Measurements from ENCODE around the gene CCDC169.
"Not testable (repeated sequence)": the region's sequence is repeated elsewhere in the genome, so short reads cannot be mapped to it uniquely, and the experiment has no call there.

The CCDC169 gene

GRCh38 chr13:36302289-36302688 is 4.7 kb upstream of the CCDC169 start:
- peaks cover 2% of the 10 kb centered on the region for H3K36me3 ChIP-seq (replicated peaks)
- no peak overlapping the region for H3K27ac ChIP-seq
- H3K27me3 ChIP-seq (replicated peaks), result no peaks in the 10 kb centered on the region
- no peak for TF ChIP-seq CTCF (IDR thresholded peaks at IDR 0.05; ENCODE audit: low read depth, low read length, missing control alignments)
- in situ Hi-C loops (cut with HindIII; ENCODE audit: low pct_ligation_motif_present, low sequenced_read_pairs), result no loop called here
- no peak overlapping the region for H3K4me3 ChIP-seq (ENCODE audit: low read depth, low read length)
- no peak for DNase-seq

GRCh38 chr13:36299469-36299868 is 1.9 kb upstream of the CCDC169 start:
- H3K27me3 ChIP-seq (replicated peaks); in situ Hi-C loops (cut with HindIII; ENCODE audit: low pct_ligation_motif_present, low sequenced_read_pairs); H3K27ac ChIP-seq; H3K36me3 ChIP-seq (replicated peaks); DNase-seq; H3K4me3 ChIP-seq (ENCODE audit: low read depth, low read length): not testable (repeated sequence)

GRCh38 chr13:36298535-36299068 is 988 bp upstream of the CCDC169 start:
- in situ Hi-C loops (cut with HindIII; ENCODE audit: low pct_ligation_motif_present, low sequenced_read_pairs), result no loop called here
- TF ChIP-seq CTCF (IDR thresholded peaks at IDR 0.05; ENCODE audit: low read depth, low read length, missing control alignments), result no peak
- Histone ChIP-seq H3K27me3 (replicated peaks) (no peaks in the 10 kb centered on the region), H3K4me3 (ENCODE audit: low read depth, low read length) (peak overlapping the region; percentile 72), H3K36me3 (replicated peaks) (peaks cover 2% of the 10 kb centered on the region), H3K27ac (no peak overlapping the region)
- DNase-seq, result no peak

- H3K27ac ChIP-seq, result no peak overlapping the region
- no peak for DNase-seq
- H3K27me3 ChIP-seq (replicated peaks), result no peaks in the 10 kb centered on the region
- H3K36me3 ChIP-seq (replicated peaks), result no peaks in the 10 kb centered on the region
- no peak for TF ChIP-seq CTCF (IDR thresholded peaks at IDR 0.05; ENCODE audit: low read depth, low read length, missing control alignments)
- in situ Hi-C loops (cut with HindIII; ENCODE audit: low pct_ligation_motif_present, low sequenced_read_pairs), result no loop called here
- H3K4me3 ChIP-seq (ENCODE audit: low read depth, low read length), result no peak overlapping the region
These were observed 3.5 kb downstream of the CCDC169 start for GRCh38 chr13:36294096-36294495.

GRCh38 chr13:36293497-36293896 is 4.1 kb downstream of the CCDC169 start:
- in situ Hi-C loops (cut with HindIII; ENCODE audit: low pct_ligation_motif_present, low sequenced_read_pairs), result no loop called here
- Histone ChIP-seq H3K27ac (no peak overlapping the region), H3K4me3 (ENCODE audit: low read depth, low read length) (no peak overlapping the region), H3K27me3 (replicated peaks) (no peaks in the 10 kb centered on the region), H3K36me3 (replicated peaks) (no peaks in the 10 kb centered on the region)
- TF ChIP-seq CTCF (IDR thresholded peaks at IDR 0.05; ENCODE audit: low read depth, low read length, missing control alignments), result no peak
- DNase-seq, result no peak

- H3K36me3 ChIP-seq (replicated peaks), result no peaks in the 10 kb centered on the region
- no peak overlapping the region for H3K4me3 ChIP-seq (ENCODE audit: low read depth, low read length)
- TF ChIP-seq CTCF (IDR thresholded peaks at IDR 0.05; ENCODE audit: low read depth, low read length, missing control alignments), result no peak
- no peak for DNase-seq
- H3K27me3 ChIP-seq (replicated peaks), result no peaks in the 10 kb centered on the region
- H3K27ac ChIP-seq, result no peak overlapping the region
- in situ Hi-C loops (cut with HindIII; ENCODE audit: low pct_ligation_motif_present, low sequenced_read_pairs), result no loop called here
These were observed 8.7 kb downstream of the CCDC169 start for GRCh38 chr13:36288794-36289391.
